ENCODE results near the gene DHDH. TPM values are rescaled to one million over a fixed set of nuclear protein-coding genes. Genes with fewer than 3 reads are reported as not detected.

Gene DHDH
- total RNA-seq, 1 donor from 2014 or later, result not detected

- Histone ChIP-seq H3K27ac (peak overlapping the region; percentile 24 to 94), H3K4me3 (no peak overlapping the region), H3K36me3 (peaks cover 34 to 46% of the 10 kb centered on the region in 2 donors), H3K9me3 (no peaks in the 10 kb centered on the region), H3K4me1 (peaks cover 21 to 25% of the 10 kb centered on the region in 2 donors), H3K27me3 (no peaks in the 10 kb centered on the region)
- no peak for DNase-seq (ENCODE audit: low spot score in 2 of 2)
- intact Hi-C loops (cut with DNase I), result loop anchor here (5.0 kb wide), 1 partner anchor 158 kb away; no protein-coding TSS in a partner anchor
- TF ChIP-seq, protein P1, sequence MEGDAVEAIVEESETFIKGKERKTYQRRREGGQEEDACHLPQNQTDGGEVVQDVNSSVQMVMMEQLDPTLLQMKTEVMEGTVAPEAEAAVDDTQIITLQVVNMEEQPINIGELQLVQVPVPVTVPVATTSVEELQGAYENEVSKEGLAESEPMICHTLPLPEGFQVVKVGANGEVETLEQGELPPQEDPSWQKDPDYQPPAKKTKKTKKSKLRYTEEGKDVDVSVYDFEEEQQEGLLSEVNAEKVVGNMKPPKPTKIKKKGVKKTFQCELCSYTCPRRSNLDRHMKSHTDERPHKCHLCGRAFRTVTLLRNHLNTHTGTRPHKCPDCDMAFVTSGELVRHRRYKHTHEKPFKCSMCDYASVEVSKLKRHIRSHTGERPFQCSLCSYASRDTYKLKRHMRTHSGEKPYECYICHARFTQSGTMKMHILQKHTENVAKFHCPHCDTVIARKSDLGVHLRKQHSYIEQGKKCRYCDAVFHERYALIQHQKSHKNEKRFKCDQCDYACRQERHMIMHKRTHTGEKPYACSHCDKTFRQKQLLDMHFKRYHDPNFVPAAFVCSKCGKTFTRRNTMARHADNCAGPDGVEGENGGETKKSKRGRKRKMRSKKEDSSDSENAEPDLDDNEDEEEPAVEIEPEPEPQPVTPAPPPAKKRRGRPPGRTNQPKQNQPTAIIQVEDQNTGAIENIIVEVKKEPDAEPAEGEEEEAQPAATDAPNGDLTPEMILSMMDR (IDR thresholded peaks at IDR 0.05), result no peak
These were observed 56.3 kb downstream of the DHDH start for GRCh38 chr19:48989701-48990291.

GRCh38 chr19:48990400-48990799 is 56.9 kb downstream of the DHDH start:
- intact Hi-C loops (cut with DNase I), result loop anchor here (5.0 kb wide), 1 partner anchor 157 kb away; no protein-coding TSS in a partner anchor
- TF ChIP-seq, protein P1 (IDR thresholded peaks at IDR 0.05), result no peak
- no peak overlapping the region for H3K4me3 ChIP-seq
- peaks cover 28 to 40% of the 10 kb centered on the region in 2 donors for H3K36me3 ChIP-seq
- H3K9me3 ChIP-seq, result no peaks in the 10 kb centered on the region
- peaks cover 21 to 26% of the 10 kb centered on the region in 2 donors for H3K4me1 ChIP-seq
- no peaks in the 10 kb centered on the region for H3K27me3 ChIP-seq
- DNase-seq (ENCODE audit: low spot score in 2 of 2), result no peak
- H3K27ac ChIP-seq, result peak overlapping the region; percentile 24 to 94

- H3K4me3 ChIP-seq, result peak overlapping the region; percentile 58 to 81
These were observed 57.6 kb downstream of the DHDH start for GRCh38 chr19:48991011-48991609.

DNA sequence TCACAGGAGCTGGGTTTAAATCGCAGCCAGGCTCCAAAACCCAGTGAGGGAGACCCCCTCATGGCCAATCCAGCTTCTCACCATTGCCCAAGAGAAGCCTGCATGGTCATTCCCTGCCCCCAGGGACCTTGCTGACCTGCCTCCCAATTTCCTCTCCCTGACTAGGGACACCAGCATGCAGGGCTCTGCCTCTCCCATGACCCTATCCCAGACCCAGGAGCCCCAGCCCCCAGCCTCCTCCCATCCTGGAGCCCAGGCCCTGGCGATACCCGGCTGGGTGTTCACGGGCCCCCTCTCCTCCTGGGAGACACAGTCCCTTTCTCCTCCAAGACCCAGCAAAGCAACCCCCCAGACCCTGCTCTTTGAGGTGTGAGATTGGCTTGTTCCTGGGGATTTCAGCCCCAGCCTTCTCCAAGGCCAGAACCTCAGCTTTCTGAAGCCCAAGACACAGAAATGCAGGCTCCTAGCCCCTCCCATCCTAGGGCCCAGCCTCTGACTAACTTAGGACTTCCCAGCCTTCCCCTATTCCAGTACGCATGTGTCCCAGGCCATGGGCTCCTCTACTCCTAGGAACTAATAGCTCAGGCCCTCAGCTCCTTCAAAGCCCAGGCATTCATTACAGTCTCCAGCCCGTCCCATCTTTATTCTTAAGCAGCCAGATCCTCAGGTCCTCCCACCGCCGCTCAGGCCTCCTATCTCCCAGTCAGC is 58.5 kb downstream of the DHDH start:
- TF ChIP-seq, protein P1 (IDR thresholded peaks at IDR 0.05), result no peak
- Histone ChIP-seq H3K9me3 (no peaks in the 10 kb centered on the region), H3K36me3 (peaks cover 13 to 26% of the 10 kb centered on the region in 2 donors), H3K27me3 (no peaks in the 10 kb centered on the region), H3K4me1 (peaks cover 21 to 26% of the 10 kb centered on the region in 2 donors), H3K27ac (peak overlapping the region; percentile 94), H3K4me3 (peak overlapping the region; percentile 58 to 81)
- intact Hi-C loops (cut with DNase I), result loop anchor here (2.0 to 5.0 kb wide), 2 partner anchors 27 to 155 kb away; partner anchors contain the start of gene FTL
- DNase-seq (ENCODE audit: low spot score in 2 of 2), result peak in 1 of 2 donors; percentile 89

More at GRCh38 chr19:48991011-48991609, 57.6 kb downstream of the DHDH start:
- TF ChIP-seq, protein P1 (IDR thresholded peaks at IDR 0.05), result no peak
- no peaks in the 10 kb centered on the region for H3K27me3 ChIP-seq
- peaks cover 21 to 34% of the 10 kb centered on the region in 2 donors for H3K36me3 ChIP-seq
- H3K27ac ChIP-seq, result peak overlapping the region in 1 of 2 donors; percentile 94
- H3K4me1 ChIP-seq, result peaks cover 21 to 26% of the 10 kb centered on the region in 2 donors
- no peak for DNase-seq (ENCODE audit: low spot score in 2 of 2)
- H3K9me3 ChIP-seq, result no peaks in the 10 kb centered on the region
- intact Hi-C loops (cut with DNase I), result loop anchor here (5.0 kb wide), 1 partner anchor 156 kb away; no protein-coding TSS in a partner anchor

- no peak for DNase-seq (ENCODE audit: low spot score in 2 of 2)
- H3K27me3 ChIP-seq, result no peaks in the 10 kb centered on the region
- H3K9me3 ChIP-seq, result no peaks in the 10 kb centered on the region
- TF ChIP-seq, protein P1 (IDR thresholded peaks at IDR 0.05), result no peak
- intact Hi-C loops (cut with DNase I), result loop anchor here (1.0 to 5.0 kb wide), 5 partner anchors 13 to 155 kb away; partner anchors contain the start of genes FTL, NUCB1 and SNRNP70
- peaks cover 10 to 21% of the 10 kb centered on the region in 2 donors for H3K36me3 ChIP-seq
- H3K4me3 ChIP-seq, result peak overlapping the region; percentile 58 to 81
- peaks cover 21 to 26% of the 10 kb centered on the region in 2 donors for H3K4me1 ChIP-seq
- H3K27ac ChIP-seq, result peak overlapping the region; percentile 94
These were observed 59.2 kb downstream of the DHDH start for GRCh38 chr19:48992581-48993174.

Measured in ascending aorta (tissue), 2 donors.